ENCODE data around the gene ADNP.
A peak's percentile ranks its signal among the peaks of the same experiment; 100 is the strongest.

ADNP gene

DNA sequence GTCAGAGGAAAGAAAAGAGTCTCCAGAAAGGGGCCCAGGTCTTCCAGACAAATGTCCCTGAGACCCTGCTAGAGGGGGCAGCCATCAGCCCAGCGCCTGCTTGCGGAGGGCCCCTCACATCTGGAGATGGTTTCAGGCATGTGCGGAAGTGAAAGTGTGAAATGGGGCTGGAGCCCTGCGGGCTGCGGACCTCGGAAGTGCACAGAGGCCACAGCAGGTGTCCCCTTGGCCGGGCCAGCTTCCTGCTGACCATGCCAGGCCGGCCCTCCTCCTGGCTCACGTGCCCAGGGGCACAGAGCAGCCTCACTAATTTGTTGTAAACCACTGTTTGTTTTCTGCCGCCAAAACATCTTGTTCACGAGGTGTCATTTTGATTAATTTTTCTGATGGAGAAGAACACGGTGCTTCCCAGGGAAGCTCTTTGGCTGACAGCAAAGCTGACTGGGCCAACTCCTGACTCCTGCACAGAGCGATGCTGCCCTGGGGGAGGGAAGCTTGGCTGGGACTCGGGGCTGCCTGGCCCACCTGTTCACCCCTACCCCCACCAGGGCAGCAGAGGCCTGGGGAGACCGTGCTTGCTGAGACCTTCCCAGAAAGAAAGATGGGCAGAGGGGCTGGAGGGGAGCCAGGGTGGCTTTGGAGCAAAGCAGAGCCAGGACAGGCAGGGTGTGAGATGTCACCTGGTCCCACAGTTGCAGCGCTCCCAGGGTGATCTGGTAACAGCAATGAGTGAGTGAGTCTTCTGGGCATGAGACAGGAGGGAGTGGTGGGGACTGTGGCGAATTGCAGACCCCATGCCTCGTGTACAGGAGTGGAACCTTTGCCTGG is 82.2 kb downstream of the ADNP start:
- DNase-seq (ENCODE audit: low spot score), result no peak

DNA sequence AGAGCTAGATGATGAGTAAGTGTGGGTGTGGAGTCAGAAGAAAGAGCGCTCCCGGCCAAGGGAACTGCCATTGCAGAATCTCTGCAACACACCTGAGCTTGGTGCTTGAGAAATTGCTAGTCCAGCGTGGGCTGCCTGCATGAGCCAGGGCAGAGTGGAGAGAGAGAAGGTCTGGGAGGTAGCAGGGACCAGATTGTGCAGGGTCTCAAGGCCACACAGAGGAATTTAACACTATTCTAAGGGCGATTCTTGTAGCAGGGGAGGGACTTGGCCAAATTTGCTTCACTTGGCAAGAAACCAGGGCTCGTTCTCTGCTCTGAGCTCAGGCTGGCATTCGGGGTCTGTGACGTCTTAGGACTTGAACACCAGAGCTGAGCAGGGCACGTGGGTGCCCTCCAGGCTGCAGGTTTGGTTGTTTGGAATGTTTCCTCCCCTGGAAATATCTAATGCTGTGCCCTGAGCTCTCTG is 82.9 kb downstream of the ADNP start:
- DNase-seq (ENCODE audit: low spot score), result peak; percentile 20

DNA sequence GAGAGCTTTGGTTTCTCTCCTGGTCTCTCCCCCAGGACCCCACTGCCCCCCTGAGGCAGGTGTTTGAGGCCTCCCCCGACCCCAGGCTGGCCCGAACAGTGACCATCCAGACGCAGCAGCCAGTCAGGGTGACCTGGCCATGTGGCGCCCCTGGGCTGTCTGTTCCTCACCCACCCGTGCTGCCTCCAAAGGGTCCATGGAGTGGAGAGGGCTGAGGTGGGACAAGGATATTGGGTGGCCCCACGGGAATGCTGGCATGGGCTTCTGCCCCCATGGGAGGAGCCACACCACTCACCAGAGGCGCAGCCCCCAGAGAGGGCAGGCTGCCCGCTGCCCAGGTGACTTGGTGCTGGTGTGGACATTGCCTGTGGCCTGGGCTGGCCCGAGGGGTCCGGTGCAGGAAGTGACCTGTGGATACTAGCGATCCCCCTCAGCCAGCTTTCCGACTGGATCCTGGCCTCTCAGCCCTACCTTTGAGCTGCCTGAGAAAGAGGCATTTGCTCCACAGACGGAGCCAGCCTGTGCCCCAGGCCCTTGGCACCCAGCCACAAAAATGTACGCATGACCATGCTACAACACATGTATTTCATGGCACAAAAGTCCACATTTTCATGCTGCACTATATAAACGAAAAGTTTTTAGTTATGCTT is 85.5 kb downstream of the ADNP start:
- no peak for DNase-seq (ENCODE audit: low spot score)

DNA sequence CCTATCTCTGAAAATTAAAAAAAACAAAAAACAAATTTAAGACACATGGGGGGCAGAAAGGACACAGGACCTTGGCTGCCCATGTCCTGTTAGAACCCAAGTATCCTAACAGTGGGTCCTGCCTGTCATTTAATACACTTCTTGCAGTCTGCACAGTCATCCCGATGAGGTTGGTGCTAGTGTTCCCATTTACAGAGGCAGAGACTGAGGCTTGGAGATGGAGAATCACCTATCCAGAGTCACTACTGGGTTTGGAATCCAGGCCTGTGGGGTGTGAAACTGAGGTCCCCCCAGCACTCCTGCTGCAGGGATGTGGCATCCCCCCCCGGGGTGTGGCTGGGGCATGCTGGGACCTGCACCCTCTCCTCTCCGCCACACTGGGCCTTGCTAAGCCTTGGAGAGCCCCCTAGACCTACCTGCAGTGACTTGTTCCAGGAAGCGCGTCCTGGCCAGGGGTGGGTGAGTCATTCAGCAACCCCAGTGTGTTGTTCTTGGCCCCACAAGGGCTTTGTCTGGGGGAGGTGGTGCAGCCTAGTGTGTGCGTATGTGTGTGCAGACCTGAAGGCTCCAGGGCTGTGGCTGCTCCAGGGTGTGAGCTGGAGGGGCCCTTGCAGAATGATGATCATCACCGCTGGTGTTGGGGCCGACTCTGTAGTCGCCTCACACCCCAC is 86.7 kb downstream of the ADNP start:
- no peak for DNase-seq (ENCODE audit: low spot score)

DNA sequence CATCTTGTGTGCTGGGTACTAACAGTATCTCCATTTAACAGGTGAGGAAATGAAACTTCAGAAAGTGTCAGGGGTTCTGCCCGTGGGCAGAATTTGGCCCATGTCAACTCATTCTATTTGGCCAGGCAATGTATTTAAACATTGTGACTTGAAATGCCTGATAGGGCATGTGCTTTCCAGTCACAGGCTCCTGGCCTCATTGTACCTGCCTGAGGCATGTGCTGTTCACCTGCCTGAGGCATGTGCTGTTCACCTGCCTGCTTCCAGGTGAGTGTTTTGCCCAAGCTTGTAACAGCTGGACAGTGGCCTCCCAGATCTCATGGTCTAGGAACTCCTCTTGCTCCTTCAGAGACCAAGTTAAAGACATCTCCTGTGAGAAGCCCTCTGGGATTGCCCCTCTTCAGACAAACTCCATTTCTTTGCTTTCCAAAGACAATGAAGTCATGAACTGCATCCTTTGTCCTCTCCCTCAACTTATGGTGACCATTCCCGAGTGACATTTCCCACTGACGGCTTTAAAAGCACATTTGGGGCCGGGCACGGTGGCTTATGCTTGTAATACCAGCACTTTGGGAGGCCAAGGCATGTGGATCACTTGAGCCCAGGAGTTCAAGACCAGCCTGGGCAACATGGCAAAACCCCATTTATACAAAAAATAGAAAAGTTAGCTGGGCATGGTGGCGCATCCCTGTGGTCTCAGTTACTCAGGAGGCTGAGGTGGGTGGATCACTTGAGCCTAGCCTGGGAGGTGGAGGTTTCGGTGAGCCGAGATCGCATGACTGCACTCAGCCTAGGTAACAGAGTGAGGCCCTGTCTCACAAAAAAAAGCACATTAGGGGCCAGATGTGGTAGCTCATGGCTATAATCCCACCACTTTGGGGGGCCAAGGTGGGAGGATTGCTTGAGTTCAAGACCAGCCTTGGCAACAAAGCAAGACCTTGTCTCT is 87.6 kb downstream of the ADNP start:
- DNase-seq (ENCODE audit: low spot score), result no peak

DNA sequence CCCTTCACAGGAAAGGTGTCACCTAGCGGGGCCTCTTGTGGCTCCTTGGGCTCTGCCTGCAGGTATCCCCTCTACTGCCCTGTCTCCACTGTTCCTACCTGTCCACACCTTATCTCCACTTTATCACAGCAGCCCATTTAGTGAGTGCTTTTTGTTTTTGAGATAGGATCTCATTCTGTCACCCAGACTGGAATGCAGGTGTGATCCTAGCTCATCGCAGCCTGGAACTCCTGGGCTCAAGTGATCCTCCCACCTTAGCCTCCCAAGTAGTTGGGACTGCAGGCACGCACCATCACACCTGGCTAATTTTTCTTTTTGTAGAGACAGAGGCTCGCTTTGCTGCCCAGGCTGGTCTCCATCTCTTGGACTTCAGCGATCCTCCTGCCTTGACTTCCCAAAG is 88.4 kb downstream of the ADNP start:
- DNase-seq (ENCODE audit: low spot score), result no peak

Data from globus pallidus (tissue), 1 donor.